GM12878 (cell line): Measurements from ENCODE around the gene TMEM167A. TPM values are rescaled to one million over a fixed set of nuclear protein-coding genes. Genes with fewer than 3 reads are reported as not detected.

ENCODE experiments used
- ATAC-seq: fragments of 200-7000 bp; cut with Tn5 transposase; 3 replicates; pipeline ENCODE4 v1.9.1; 2020; ENCODE audit warnings: mild to moderate bottlenecking, moderate library complexity
- BruUV-seq: library from RNA; stranded (reverse); fragments of 400-500 nt; replicated peaks from 2 replicates; lab custom pipeline; 2021; lab: Mats Ljungman, UMichigan
- CTCF ChIA-PET: fragments of 300-600 bp; sonication (Branson Sonifier 250); formaldehyde crosslinking; extraction: SDS; loops from one replicate; lab custom pipeline; 2021; ENCODE audit warnings: inconsistent platforms; lab: Yijun Ruan, JAX
- POLR2A ChIA-PET: fragments of 350-600 bp; formaldehyde crosslinking; extraction: SDS; loops from one replicate; lab custom pipeline; 2021; ENCODE audit warnings: inconsistent platforms; lab: Charles Lee
- RAD21 ChIA-PET: fragments of 300-600 bp; sonication (Branson Sonifier 250); formaldehyde crosslinking; loops from one replicate; lab custom pipeline; 2023; ENCODE audit warnings: antibody characterized with exemption; ENCODE audit not compliant: unreplicated experiment; lab: Charles Lee
- SMC1A ChIA-PET: fragments of 300-600 bp; sonication (Branson Sonifier 250); formaldehyde crosslinking; loops from one replicate; lab custom pipeline; 2023; ENCODE audit not compliant: unreplicated experiment, uncharacterized antibody; lab: Charles Lee
- DNase-seq: peaks from one replicate; pipeline ENCODE4 v3.0.0-alpha.2; 2011; ENCODE audit warnings: low read depth, low spot score
- FAIRE-seq: peaks from 3 replicates; lab custom pipeline; 2011; peaks lifted over from hg19 to GRCh38; lab: Jason Lieb, UNC
- H2AFZ ChIP-seq: 2 replicates; pipeline ENCODE4 v1.6.0; 2011; ENCODE audit warnings: low read depth, low read length, control low read depth; ENCODE audit not compliant: control insufficient read depth
- H3K27ac ChIP-seq: 2 replicates; pipeline ENCODE4 v1.5.1; 2011; ENCODE audit warnings: control low read depth; ENCODE audit not compliant: control insufficient read depth, insufficient read depth
- H3K27me3 ChIP-seq, 2 experiments: replicated peaks in 1 of 2; 2 replicates each; pipeline versions ENCODE4 v1.6.0 to v1.6.1; 2011; ENCODE audit warnings: low read length in 1 of 2; ENCODE audit not compliant: control insufficient read depth in 2 of 2, insufficient read depth in 2 of 2
- H3K36me3 ChIP-seq, 2 experiments: 2 replicates each; pipeline ENCODE4 v1.5.1; 2011; ENCODE audit warnings: low read length in 1 of 2; ENCODE audit not compliant: control insufficient read depth in 2 of 2, insufficient read depth in 2 of 2
- H3K4me1 ChIP-seq: 2 replicates; pipeline ENCODE4 v1.6.1; 2011; ENCODE audit warnings: mild to moderate bottlenecking, low read length, moderate library complexity, mixed read lengths; ENCODE audit not compliant: control insufficient read depth, insufficient read depth
- H3K4me2 ChIP-seq: 2 replicates; pipeline ENCODE4 v1.6.0; 2011; ENCODE audit warnings: control low read depth; ENCODE audit not compliant: control insufficient read depth, insufficient read depth
- H3K4me3 ChIP-seq: fragments of 200-600 bp; sonication (generic); 2 replicates; pipeline ENCODE4 v1.5.1; 2016
- H3K79me2 ChIP-seq: 2 replicates; pipeline ENCODE4 v1.6.0; 2011; ENCODE audit warnings: low read length; ENCODE audit not compliant: control insufficient read depth, insufficient read depth
- H3K9ac ChIP-seq: 2 replicates; pipeline ENCODE4 v1.8.0; 2011; ENCODE audit warnings: low read length, control low read depth, mixed read lengths; ENCODE audit not compliant: control insufficient read depth, insufficient read depth
- H3K9me3 ChIP-seq: replicated peaks from 3 replicates; pipeline ENCODE4 v1.5.1; 2011; ENCODE audit warnings: mild to moderate bottlenecking, low read length; ENCODE audit not compliant: control insufficient read depth, insufficient read depth
- H4K20me1 ChIP-seq: 2 replicates; pipeline ENCODE4 v1.6.0; 2011; ENCODE audit not compliant: control insufficient read depth, insufficient read depth
- ATF7 ChIP-seq: fragments of 450-650 bp; IDR thresholded peaks from 2 replicates; pipeline ENCODE4 v1.6.1; 2016; ENCODE audit warnings: low read depth, mild to moderate bottlenecking
- CREM ChIP-seq: IDR thresholded peaks from 2 replicates; pipeline ENCODE4 v1.6.1; 2014; ENCODE audit warnings: antibody characterized with exemption, low read depth
- HCFC1 ChIP-seq: fragments of 150-350 bp; IDR thresholded peaks from 2 replicates; pipeline ENCODE4 v1.6.1; 2014; ENCODE audit warnings: low read length
- HDAC6 ChIP-seq: fragments of 200-600 bp; sonication (generic); IDR thresholded peaks from one replicate; pipeline ENCODE4 v1.8.0; 2017; ENCODE audit warnings: antibody characterized with exemption; ENCODE audit not compliant: unreplicated experiment
- MYB ChIP-seq: fragments of 150-350 bp; IDR thresholded peaks from 2 replicates; pipeline ENCODE4 v1.6.1; 2014; ENCODE audit warnings: mild to moderate bottlenecking, low read depth, low read length, borderline replicate concordance
- SIX5 ChIP-seq: IDR thresholded peaks from 2 replicates; pipeline ENCODE4 v1.6.1; 2011; ENCODE audit warnings: mild to moderate bottlenecking, low read depth, low read length, moderate library complexity; ENCODE audit not compliant: severe bottlenecking
- STAT1 ChIP-seq: fragments of 450-650 bp; conservative IDR thresholded peaks from 2 replicates; pipeline ENCODE4 v1.6.1; 2014; ENCODE audit warnings: antibody characterized with exemption, mild to moderate bottlenecking
- SUPT20H ChIP-seq: IDR thresholded peaks from 2 replicates; pipeline ENCODE4 v1.6.1; 2011; ENCODE audit warnings: low read depth, mild to moderate bottlenecking, low read length, moderate library complexity, borderline replicate concordance; ENCODE audit not compliant: control insufficient read depth
- ZNF207 ChIP-seq: fragments of 450-650 bp; IDR thresholded peaks from 2 replicates; pipeline ENCODE4 v1.6.1; 2014; ENCODE audit warnings: antibody characterized with exemption, mild to moderate bottlenecking, borderline replicate concordance
- WGBS: methylation state at CpG from one replicate; pipeline ENCODE4 v1.1.6; 2016; ENCODE audit warnings: low lambda C conversion rate; ENCODE audit not compliant: insufficient replicate concordance, insufficient coverage; ENCODE audit errors: missing lambda C conversion rate; 5-methylcytosine and 5-hydroxymethylcytosine counted together
- in situ Hi-C: fragments of 300-500 bp; cut with MboI; formaldehyde crosslinking; loops from 9 replicates; pipeline ENCODE4 v1.14.3; 2018; ENCODE audit warnings: mixed read lengths
- intact Hi-C: fragments of 100-400 bp; cut with micrococcal nuclease; formaldehyde crosslinking; loops from one replicate; pipeline ENCODE4 v1.14.2; 2022; ENCODE audit not compliant: unreplicated experiment
- polyA plus RNA-seq, 11 experiments: library from polyadenylated mRNA; depleted of rRNA in 4 of 11; unstranded in 6 of 11; stranded (reverse) in 5 of 11; fragments of >200 nt; fragmentation: Nextera tagmentation in 4 of 11; fragmentation: Illumina TruSeq in 1 of 11; extraction: Ambion mirVana in 4 of 11; extraction: Trizol in 1 of 11; gene quantifications; 1 replicate in 1 of 11; 2 replicates in 10 of 11; pipeline versions ENCODE4 v1.2.1 to v1.2.3, GENCODE V29; 2011 to 2016; ENCODE audit warnings: inconsistent platforms in 2 of 11, missing spikeins in 2 of 11, low read depth in 1 of 11
- total RNA-seq, 4 experiments: library from RNA; depleted of rRNA in 3 of 4; stranded (reverse); fragments of >200 nt in 3 of 4; fragmentation: Illumina TruSeq in 1 of 4; extraction: Trizol in 1 of 4; gene quantifications; 2 replicates each; pipeline versions ENCODE4 v1.2.1 to v1.2.3, GENCODE V29; 2013 to 2021
- TF ChIP-seq, protein P1 (sequence below): IDR thresholded peaks from 2 replicates; pipeline ENCODE4 v1.6.1; 2012; ENCODE audit warnings: low read depth, low read length, improper control_type of control experiment
- TF ChIP-seq, protein P2 (sequence below): fragments of 450-650 bp; IDR thresholded peaks from 2 replicates; pipeline ENCODE4 v1.6.1; 2018; ENCODE audit warnings: mild to moderate bottlenecking, low read depth, moderate library complexity; ENCODE audit not compliant: partially characterized antibody

The TMEM167A gene
- total and polyA plus RNA-seq, 10 of the 15 experiments (the other 5 are each of a cell fraction or from before 2014, with no cell fraction given) = 29.5 to 363 (median 85.6) TPM

DNA sequence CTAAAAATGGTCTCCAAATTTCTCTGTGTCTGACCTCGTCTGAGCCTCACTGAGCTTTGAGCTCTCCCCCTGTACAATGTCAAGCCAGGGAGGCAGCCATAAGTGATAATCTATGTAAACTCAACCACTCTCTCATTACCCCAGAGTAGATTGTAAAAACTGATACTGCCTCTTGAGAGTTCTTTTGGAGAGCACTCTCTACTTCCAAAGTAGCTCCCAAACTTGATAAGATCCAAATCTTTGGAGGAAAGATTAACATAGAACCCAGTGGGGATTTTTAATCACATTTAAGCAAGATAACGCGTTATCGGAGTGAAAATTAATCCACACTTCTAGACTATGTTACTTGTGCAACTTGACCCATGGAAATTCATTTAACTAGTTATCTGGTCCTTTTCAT, 54.9 kb downstream of the TMEM167A start:
- H3K27me3 ChIP-seq = no peaks in the 10 kb centered on the region
- H4K20me1 ChIP-seq = no peaks in the 10 kb centered on the region
- ChIA-PET CTCF (no interaction called here), POLR2A (no interaction called here), RAD21 (interaction anchor here (0.7 to 1.3 kb wide), 2 partner anchors 9 to 13 kb away, joined by 3 read pairs; no protein-coding TSS in a partner anchor), SMC1A (interaction anchor here (1.1 kb wide), 2 partner anchors 10 to 18 kb away, joined by 3 to 4 read pairs; no protein-coding TSS in a partner anchor)
- no peak overlapping the region for H3K4me3 ChIP-seq
- FAIRE-seq (no peak), ATAC-seq (no peak), DNase-seq (no peak)
- peaks cover 6% of the 10 kb centered on the region; the same call in 1 of the 2 replicates for H3K4me1 ChIP-seq
- 78% methylated on average over 4 of the region's 4 CpGs for WGBS
- no peak overlapping the region for H3K4me2 ChIP-seq
- in situ Hi-C loops = no loop called here
- intact Hi-C loops = no loop called here
- BruUV-seq = no TSS peak
- no peak overlapping the region for H2AFZ ChIP-seq
- TF ChIP-seq, protein P1, sequence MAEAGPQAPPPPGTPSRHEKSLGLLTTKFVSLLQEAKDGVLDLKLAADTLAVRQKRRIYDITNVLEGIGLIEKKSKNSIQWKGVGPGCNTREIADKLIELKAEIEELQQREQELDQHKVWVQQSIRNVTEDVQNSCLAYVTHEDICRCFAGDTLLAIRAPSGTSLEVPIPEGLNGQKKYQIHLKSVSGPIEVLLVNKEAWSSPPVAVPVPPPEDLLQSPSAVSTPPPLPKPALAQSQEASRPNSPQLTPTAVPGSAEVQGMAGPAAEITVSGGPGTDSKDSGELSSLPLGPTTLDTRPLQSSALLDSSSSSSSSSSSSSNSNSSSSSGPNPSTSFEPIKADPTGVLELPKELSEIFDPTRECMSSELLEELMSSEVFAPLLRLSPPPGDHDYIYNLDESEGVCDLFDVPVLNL = no peak
- no peak for TF ChIP-seq HCFC1
- no peak for TF ChIP-seq CREM
- no peak for TF ChIP-seq SIX5
- no peaks in the 10 kb centered on the region; the same call in 2 of the 3 replicates for H3K9me3 ChIP-seq
- H3K27ac ChIP-seq = no peak overlapping the region
- no peak overlapping the region for H3K9ac ChIP-seq
- H3K79me2 ChIP-seq = no peaks in the 10 kb centered on the region
- H3K36me3 ChIP-seq = no peaks in the 10 kb centered on the region

DNA sequence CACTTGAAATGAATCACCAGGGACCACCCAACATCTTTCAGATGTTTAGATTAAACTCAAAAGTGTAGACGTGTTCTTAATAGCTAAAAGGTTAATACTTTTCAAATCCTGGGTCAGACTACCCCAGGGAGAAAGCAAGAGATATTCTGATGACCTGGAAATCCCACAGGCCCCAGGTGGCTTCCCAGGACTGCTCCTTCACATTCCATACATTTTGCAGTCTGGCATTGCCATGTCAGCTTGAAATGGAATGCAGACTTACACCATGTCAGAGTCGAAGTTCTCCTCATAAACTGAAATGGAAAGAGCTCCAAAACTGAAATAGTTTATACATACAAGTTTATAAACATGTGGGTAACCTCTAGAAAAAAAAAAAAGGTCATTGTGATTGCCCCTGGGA, 61.5 kb downstream of the TMEM167A start:
- ChIA-PET RAD21 (interaction anchor here (0.7 to 1.2 kb wide), 3 partner anchors 7 to 121 kb away, joined by 3 read pairs; no protein-coding TSS in a partner anchor), SMC1A (no interaction called here), CTCF (interaction anchor here (0.9 kb wide), 1 partner anchor 374 kb away, joined by 4 read pairs; no protein-coding TSS in a partner anchor), POLR2A (interaction anchor here (0.6 to 0.8 kb wide), 2 partner anchors 11 to 270 kb away, joined by 3 read pairs; no protein-coding TSS in a partner anchor)
- no peaks in the 10 kb centered on the region for H3K27me3 ChIP-seq
- no peak for ATAC-seq
- no peaks in the 10 kb centered on the region for H3K79me2 ChIP-seq
- H2AFZ ChIP-seq = no peak overlapping the region
- no TSS peak for BruUV-seq
- peaks cover 5% of the 10 kb centered on the region; the same call in 1 of the 2 replicates for H3K4me1 ChIP-seq
- no peak for FAIRE-seq
- no peak overlapping the region for H3K4me3 ChIP-seq
- in situ Hi-C loops = no loop called here
- H3K4me2 ChIP-seq = no peak overlapping the region
- no peak overlapping the region for H3K9ac ChIP-seq
- no peaks in the 10 kb centered on the region for H4K20me1 ChIP-seq
- peaks cover 6% of the 10 kb centered on the region for H3K9me3 ChIP-seq
- no peak for DNase-seq
- intact Hi-C loops = no loop called here
- H3K36me3 ChIP-seq = no peaks in the 10 kb centered on the region
- WGBS = 19% methylated on average over 2 of the region's 2 CpGs
- no peak overlapping the region for H3K27ac ChIP-seq
- TF ChIP-seq, protein P2, sequence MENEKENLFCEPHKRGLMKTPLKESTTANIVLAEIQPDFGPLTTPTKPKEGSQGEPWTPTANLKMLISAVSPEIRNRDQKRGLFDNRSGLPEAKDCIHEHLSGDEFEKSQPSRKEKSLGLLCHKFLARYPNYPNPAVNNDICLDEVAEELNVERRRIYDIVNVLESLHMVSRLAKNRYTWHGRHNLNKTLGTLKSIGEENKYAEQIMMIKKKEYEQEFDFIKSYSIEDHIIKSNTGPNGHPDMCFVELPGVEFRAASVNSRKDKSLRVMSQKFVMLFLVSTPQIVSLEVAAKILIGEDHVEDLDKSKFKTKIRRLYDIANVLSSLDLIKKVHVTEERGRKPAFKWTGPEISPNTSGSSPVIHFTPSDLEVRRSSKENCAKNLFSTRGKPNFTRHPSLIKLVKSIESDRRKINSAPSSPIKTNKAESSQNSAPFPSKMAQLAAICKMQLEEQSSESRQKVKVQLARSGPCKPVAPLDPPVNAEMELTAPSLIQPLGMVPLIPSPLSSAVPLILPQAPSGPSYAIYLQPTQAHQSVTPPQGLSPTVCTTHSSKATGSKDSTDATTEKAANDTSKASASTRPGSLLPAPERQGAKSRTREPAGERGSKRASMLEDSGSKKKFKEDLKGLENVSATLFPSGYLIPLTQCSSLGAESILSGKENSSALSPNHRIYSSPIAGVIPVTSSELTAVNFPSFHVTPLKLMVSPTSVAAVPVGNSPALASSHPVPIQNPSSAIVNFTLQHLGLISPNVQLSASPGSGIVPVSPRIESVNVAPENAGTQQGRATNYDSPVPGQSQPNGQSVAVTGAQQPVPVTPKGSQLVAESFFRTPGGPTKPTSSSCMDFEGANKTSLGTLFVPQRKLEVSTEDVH = no peak
- no peak for TF ChIP-seq ZNF207
- no peak for TF ChIP-seq ATF7
- no peak for TF ChIP-seq MYB
- TF ChIP-seq STAT1 = no peak
- TF ChIP-seq SUPT20H = no peak
- TF ChIP-seq HDAC6 = no peak
